ENCODE results near the gene TRIO.

Gene TRIO

DNA sequence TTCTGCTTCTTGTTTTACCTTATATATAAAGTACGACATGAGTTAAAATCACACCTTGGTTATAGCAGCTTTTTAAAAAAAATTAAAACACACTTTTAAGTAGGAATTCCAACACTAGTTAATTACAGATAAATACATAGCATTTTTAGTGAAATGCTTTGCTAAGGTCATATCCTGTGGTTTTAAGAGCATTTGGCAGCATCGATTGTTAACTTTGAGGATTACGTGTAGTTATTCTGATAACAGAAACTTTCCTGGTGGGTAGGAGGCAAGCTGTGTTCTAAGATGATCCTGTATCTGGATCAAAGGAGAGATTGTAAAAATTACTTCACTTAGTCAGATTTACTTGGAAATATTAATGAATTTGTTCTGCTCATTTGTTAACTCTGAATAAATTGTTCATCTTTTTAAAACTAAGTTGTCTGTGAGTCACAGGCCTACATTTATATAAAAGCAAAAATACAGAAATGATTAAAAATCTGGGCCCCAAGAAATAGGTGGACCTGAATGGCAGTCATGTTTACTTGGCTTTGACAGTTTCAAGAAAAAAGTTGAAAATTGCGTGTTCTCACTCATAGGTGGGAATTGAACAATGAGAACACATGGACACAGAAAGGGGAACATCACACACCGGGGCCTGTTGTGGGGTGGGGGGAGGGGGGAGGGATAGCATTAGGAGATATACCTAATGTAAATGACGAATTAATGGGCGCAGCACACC is 58.3 kb downstream of the TRIO start:
- TF ChIP-seq REST (IDR thresholded peaks at IDR 0.05; ENCODE audit: insufficient read depth in 1 of 2, low read depth in 2 of 2, low read length in 2 of 2) (no peak), TAF1 (IDR thresholded peaks at IDR 0.05; ENCODE audit: borderline replicate concordance, insufficient read depth, low read length) (no peak), SIN3A (IDR thresholded peaks at IDR 0.05; ENCODE audit: borderline replicate concordance, insufficient read depth, low read length) (no peak), POLR2AphosphoS5 (IDR thresholded peaks at IDR 0.05; ENCODE audit: low read depth, low read length) (no peak), FOXP2 (optimal IDR thresholded peaks at IDR 0.05; ENCODE audit: borderline replicate concordance, extremely low read depth, extremely low read length, insufficient read depth) (no peak)

DNA sequence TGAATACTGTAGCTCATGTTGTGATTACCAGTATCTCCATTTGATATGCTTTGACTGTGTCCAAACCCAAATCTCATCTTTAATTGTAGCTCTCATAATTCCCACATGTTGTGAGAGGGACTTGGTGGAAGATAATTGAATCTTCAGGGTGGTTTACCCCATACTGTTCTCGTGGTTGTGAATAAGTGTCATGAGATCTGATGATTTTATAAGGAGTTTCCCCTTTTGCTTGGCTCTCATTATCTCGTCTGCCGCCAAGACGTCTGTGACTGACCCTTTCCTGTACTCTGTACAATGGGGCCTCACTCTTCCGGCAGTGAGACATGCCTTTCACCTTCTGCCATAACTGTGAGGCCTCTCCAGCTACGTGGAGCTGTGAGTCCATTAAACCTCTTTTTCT is 59.3 kb downstream of the TRIO start:
- TF ChIP-seq TAF1 (IDR thresholded peaks at IDR 0.05; ENCODE audit: borderline replicate concordance, insufficient read depth, low read length) (no peak), SIN3A (IDR thresholded peaks at IDR 0.05; ENCODE audit: borderline replicate concordance, insufficient read depth, low read length) (peak; percentile 80; the same call in 1 of the 2 replicates), FOXP2 (optimal IDR thresholded peaks at IDR 0.05; ENCODE audit: borderline replicate concordance, extremely low read depth, extremely low read length, insufficient read depth) (no peak), REST (IDR thresholded peaks at IDR 0.05; ENCODE audit: insufficient read depth in 1 of 2, low read depth in 2 of 2, low read length in 2 of 2) (0 out of 4 replicates have a peak, but pooled peaks of 1 of the 2 experiments have one; percentile 38)

DNA sequence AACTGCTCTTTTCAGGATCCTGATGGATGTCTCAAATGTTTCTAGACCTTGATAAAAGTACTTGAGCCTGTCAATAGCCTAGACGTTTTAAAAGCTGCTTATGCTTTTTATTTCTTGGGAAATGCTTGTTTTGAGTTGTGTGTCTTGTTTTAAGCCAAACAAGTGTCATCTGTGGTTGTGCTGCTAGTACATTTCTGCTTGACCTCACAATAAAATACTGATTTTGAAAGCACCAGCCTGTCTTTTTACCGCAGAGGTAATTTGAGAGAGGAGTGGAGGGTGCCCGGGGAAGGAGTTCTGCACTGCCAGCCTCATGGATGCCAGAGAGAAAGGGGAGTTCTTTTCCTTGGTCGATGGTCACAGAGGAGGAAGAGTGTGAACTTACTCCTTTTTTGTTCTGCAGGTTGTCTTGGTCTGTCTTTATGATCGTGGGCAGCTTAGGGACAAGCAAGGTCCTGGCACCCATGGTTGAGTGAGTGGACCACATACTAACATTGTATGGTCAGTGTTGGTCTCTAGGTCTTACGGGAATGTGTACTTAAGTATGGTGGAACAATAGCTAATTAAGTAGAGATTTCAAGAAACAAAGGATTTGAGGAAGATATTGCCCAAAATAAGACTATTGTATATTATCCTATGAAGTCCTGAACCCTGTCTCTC is 61.0 kb downstream of the TRIO start:
- TF ChIP-seq FOXP2 (optimal IDR thresholded peaks at IDR 0.05; ENCODE audit: borderline replicate concordance, extremely low read depth, extremely low read length, insufficient read depth) (no peak), REST (IDR thresholded peaks at IDR 0.05; ENCODE audit: insufficient read depth in 1 of 2, low read depth in 2 of 2, low read length in 2 of 2) (no peak), TAF1 (IDR thresholded peaks at IDR 0.05; ENCODE audit: borderline replicate concordance, insufficient read depth, low read length) (no peak), SIN3A (IDR thresholded peaks at IDR 0.05; ENCODE audit: borderline replicate concordance, insufficient read depth, low read length) (no peak), POLR2AphosphoS5 (IDR thresholded peaks at IDR 0.05; ENCODE audit: low read depth, low read length) (no peak)

GRCh38 chr5:14204785-14205321 is 61.7 kb downstream of the TRIO start:
- TF ChIP-seq POLR2AphosphoS5 (IDR thresholded peaks at IDR 0.05; ENCODE audit: low read depth, low read length) (0 out of 2 replicates have a peak, but pooled peaks have one; percentile 26), REST (IDR thresholded peaks at IDR 0.05; ENCODE audit: insufficient read depth in 1 of 2, low read depth in 2 of 2, low read length in 2 of 2) (no peak), SIN3A (IDR thresholded peaks at IDR 0.05; ENCODE audit: borderline replicate concordance, insufficient read depth, low read length) (no peak), TAF1 (IDR thresholded peaks at IDR 0.05; ENCODE audit: borderline replicate concordance, insufficient read depth, low read length) (no peak), FOXP2 (optimal IDR thresholded peaks at IDR 0.05; ENCODE audit: borderline replicate concordance, extremely low read depth, extremely low read length, insufficient read depth) (peak; percentile 30)

All from PFSK-1 (cell line).